Activated CD8-positive, alpha-beta memory T cell treated with anti-CD3 and anti-CD28 coated beads for 24 hours (primary cell): ENCODE data around the gene DNAH3.
A peak's percentile ranks its signal among the peaks of the same experiment; 100 is the strongest.
"Not testable (repeated sequence)": the region's sequence is repeated elsewhere in the genome, so short reads cannot be mapped to it uniquely, and the experiment has no call there.

ENCODE experiments used
- DNase-seq: peaks from one replicate; pipeline ENCODE4 v3.0.0-alpha.2; 2020

The DNAH3 gene

GRCh38 chr16:20989496-20990070 is 161.1 kb downstream of the DNAH3 start:
- DNase-seq = not testable (repeated sequence)

- DNase-seq = no peak
These were observed 163.6 kb downstream of the DNAH3 start for GRCh38 chr16:20987049-20987448.

- no peak for DNase-seq
These were observed 166.6 kb downstream of the DNAH3 start for GRCh38 chr16:20984019-20984418.

- DNase-seq = no peak
These were observed 174.1 kb downstream of the DNAH3 start for GRCh38 chr16:20976576-20976975.

- not testable (repeated sequence) for DNase-seq
These were observed 177.4 kb downstream of the DNAH3 start for GRCh38 chr16:20973201-20973600.

GRCh38 chr16:20971401-20971800 is 179.2 kb downstream of the DNAH3 start:
- DNase-seq = no peak

GRCh38 chr16:20969386-20969785 is 181.3 kb downstream of the DNAH3 start:
- no peak for DNase-seq

- no peak for DNase-seq
These were observed 181.9 kb downstream of the DNAH3 start for GRCh38 chr16:20968765-20969164.

GRCh38 chr16:20960899-20961298 is 189.7 kb downstream of the DNAH3 start:
- no peak for DNase-seq

GRCh38 chr16:20957153-20957552 is 193.5 kb downstream of the DNAH3 start:
- DNase-seq = no peak

GRCh38 chr16:20956319-20956718 is 194.3 kb downstream of the DNAH3 start:
- DNase-seq = no peak

GRCh38 chr16:20954574-20954973 is 196.1 kb downstream of the DNAH3 start:
- no peak for DNase-seq

- no peak for DNase-seq
These were observed 198.3 kb downstream of the DNAH3 start for GRCh38 chr16:20952139-20952920.

GRCh38 chr16:20950294-20950693 is 200.4 kb downstream of the DNAH3 start:
- no peak for DNase-seq

GRCh38 chr16:20949660-20950059 is 201.0 kb downstream of the DNAH3 start:
- DNase-seq = no peak

- DNase-seq = no peak
These were observed 202.2 kb downstream of the DNAH3 start for GRCh38 chr16:20948444-20948843.

GRCh38 chr16:20946015-20946629 is 204.5 kb downstream of the DNAH3 start:
- DNase-seq = no peak

- not testable (repeated sequence) for DNase-seq
These were observed 205.1 kb downstream of the DNAH3 start for GRCh38 chr16:20945575-20945875.

- peak; percentile 58 for DNase-seq
These were observed 205.6 kb downstream of the DNAH3 start for GRCh38 chr16:20944861-20945574.

GRCh38 chr16:20942256-20942655 is 208.4 kb downstream of the DNAH3 start:
- no peak for DNase-seq

- no peak for DNase-seq
These were observed 209.1 kb downstream of the DNAH3 start for GRCh38 chr16:20941636-20941926.

- no peak for DNase-seq
These were observed 209.6 kb downstream of the DNAH3 start for GRCh38 chr16:20940871-20941635.

- DNase-seq = no peak
These were observed 211.0 kb downstream of the DNAH3 start for GRCh38 chr16:20939611-20940010.
